Small intestine (tissue), 7 donors: Measurements from ENCODE around the gene SERTM2. TPM values are rescaled to one million over a fixed set of nuclear protein-coding genes. Genes with fewer than 3 reads are reported as not detected.

Experiments
- DNase-seq, 2 donors: peaks; one replicate each; pipeline versions ENCODE4 v3.0.0 to v3.0.0-alpha.2; 2013
- FAIRE-seq: peaks from 2 replicates; lab custom pipeline; 2012; peaks lifted over from hg19 to GRCh38; lab: Jason Lieb, UNC
- H3K27ac ChIP-seq, 3 donors: one replicate each; pipeline ENCODE4 v1.5.1; 2013; ENCODE audit warnings: low read length in 2 of 3, mild to moderate bottlenecking in 2 of 3, control low read depth in 1 of 3, inconsistent platforms in 1 of 3, low read depth in 1 of 3, moderate library complexity in 1 of 3
- H3K27me3 ChIP-seq, 3 donors: one replicate each; pipeline ENCODE4 v1.6.1; 2013; ENCODE audit warnings: low read length in 3 of 3, inconsistent platforms in 1 of 3; ENCODE audit not compliant: control insufficient read depth in 3 of 3, insufficient read depth in 3 of 3
- H3K36me3 ChIP-seq, 3 donors: one replicate each; pipeline ENCODE4 v1.6.1; 2013; ENCODE audit warnings: low read length in 3 of 3, inconsistent platforms in 1 of 3, low read depth in 1 of 3, mild to moderate bottlenecking in 1 of 3, moderate library complexity in 1 of 3; ENCODE audit not compliant: control insufficient read depth in 3 of 3, insufficient read depth in 2 of 3
- H3K4me1 ChIP-seq, 3 donors: one replicate each; pipeline ENCODE4 v1.6.1; 2013; ENCODE audit warnings: low read length in 2 of 3, inconsistent platforms in 1 of 3, low read depth in 1 of 3, mild to moderate bottlenecking in 1 of 3, moderate library complexity in 1 of 3; ENCODE audit not compliant: control insufficient read depth in 3 of 3, insufficient read depth in 2 of 3
- H3K4me3 ChIP-seq, 3 donors: one replicate each; pipeline ENCODE4 v1.5.1; 2013; ENCODE audit warnings: low read length in 3 of 3, control low read depth in 1 of 3, inconsistent platforms in 1 of 3, low read depth in 1 of 3, mild to moderate bottlenecking in 1 of 3, moderate library complexity in 1 of 3
- H3K9me3 ChIP-seq, 2 donors: one replicate each; pipeline ENCODE4 v1.6.1; 2013; ENCODE audit warnings: low read depth in 1 of 2, low read length in 1 of 2; ENCODE audit not compliant: control insufficient read depth in 2 of 2, insufficient read depth in 1 of 2
- WGBS, 3 donors: extraction: QIAGEN DNeasy Blood & Tissue Kit; methylation state at CpG; one replicate each; pipeline ENCODE4 v1.1.7; 2013; 5-methylcytosine and 5-hydroxymethylcytosine counted together
- polyA plus RNA-seq, 4 donors: library from polyadenylated mRNA; stranded (reverse) in 3 of 4; unstranded in 1 of 4; fragments of 200-250 nt in 3 of 4; fragments of 120-200 nt in 1 of 4; gene quantifications; one replicate each; pipeline versions ENCODE4 v1.2.1 to v1.2.3, GENCODE V29; 2013
- donor health status: healthy with polysubstance abuse.
- donor health status: control.
- donor health status: control.
- donor health status: Bipolar disorder and iron deficiency.
- donor health status: healthy.

The SERTM2 gene
- polyA plus RNA-seq, 4 donors, result 0.03 TPM; not detected in 2

DNA sequence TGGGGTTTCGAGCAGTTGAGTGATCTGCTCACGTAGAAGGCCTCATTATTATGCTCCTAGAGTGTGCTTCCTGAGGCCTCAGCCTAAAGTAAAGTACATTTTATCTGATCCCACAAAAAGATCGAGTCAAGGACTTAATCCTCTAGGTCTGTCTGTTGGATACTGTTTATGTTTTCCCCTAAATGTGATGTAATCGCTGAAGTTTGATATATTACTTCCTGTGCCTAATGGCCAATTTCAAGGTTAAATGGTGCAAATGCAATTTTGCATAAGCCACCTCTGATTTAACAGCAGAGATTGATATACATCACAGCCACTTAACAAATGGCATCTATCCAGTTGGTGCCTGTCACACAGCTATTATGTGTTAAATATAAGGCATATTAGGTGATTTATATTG, 19.4 kb upstream of the SERTM2 start:
- FAIRE-seq (no peak), DNase-seq (no peak)
- Histone ChIP-seq H3K27ac (no peak overlapping the region), H3K9me3 (no peaks in the 10 kb centered on the region), H3K4me3 (no peak overlapping the region), H3K27me3 (no peaks in the 10 kb centered on the region), H3K4me1 (no peaks in the 10 kb centered on the region), H3K36me3 (no peaks in the 10 kb centered on the region)
- 58 to 61% (median 60%) methylated on average over 4 of the region's 4 CpGs for WGBS, 3 donors

DNA sequence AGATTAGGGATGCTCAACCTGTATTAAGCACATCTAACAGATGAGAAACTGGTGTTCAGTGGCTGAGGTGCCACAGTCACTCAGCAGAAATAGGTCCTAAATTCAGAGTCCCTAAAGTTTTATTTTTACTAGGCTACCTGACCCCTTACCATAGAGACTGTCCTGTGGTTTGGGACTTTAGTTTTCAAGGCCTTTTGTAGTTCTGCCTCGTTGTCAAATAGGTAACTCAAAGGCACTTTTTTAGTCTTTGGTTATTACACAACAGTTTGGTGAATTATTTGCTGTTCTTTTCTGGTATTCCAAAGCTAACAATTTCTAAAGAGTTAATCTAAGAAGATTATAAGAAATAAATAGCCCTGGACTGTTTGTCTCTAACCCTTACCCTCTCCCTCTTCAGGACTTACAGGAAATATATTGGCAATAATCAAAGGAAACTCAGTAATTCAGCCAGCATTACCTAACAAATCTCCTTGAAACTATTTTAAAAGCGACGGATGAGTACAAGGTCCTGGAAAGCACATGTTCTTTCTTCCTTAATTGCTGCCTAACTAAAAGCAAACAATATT, 12.8 kb upstream of the SERTM2 start:
- no peak for DNase-seq
- Histone ChIP-seq H3K9me3 (no peaks in the 10 kb centered on the region), H3K4me1 (no peaks in the 10 kb centered on the region), H3K4me3 (no peak overlapping the region), H3K27me3 (no peaks in the 10 kb centered on the region), H3K27ac (no peak overlapping the region), H3K36me3 (no peaks in the 10 kb centered on the region)
- FAIRE-seq, result no peak
- 51 to 85% (median 62%) methylated on average over 3 of the region's 3 CpGs for WGBS, 3 donors

- H3K27ac ChIP-seq, result no peak overlapping the region
- DNase-seq (no peak), FAIRE-seq (no peak)
- no peaks in the 10 kb centered on the region for H3K36me3 ChIP-seq
- no peaks in the 10 kb centered on the region for H3K27me3 ChIP-seq
- no peaks in the 10 kb centered on the region for H3K4me1 ChIP-seq
- no peak overlapping the region for H3K4me3 ChIP-seq
- WGBS, 3 donors, result 44 to 67% (median 47%) methylated on average over 2 of the region's 2 CpGs
- no peaks in the 10 kb centered on the region for H3K9me3 ChIP-seq
These were observed 7.9 kb upstream of the SERTM2 start for GRCh38 chrX:111503485-111503993.

DNA sequence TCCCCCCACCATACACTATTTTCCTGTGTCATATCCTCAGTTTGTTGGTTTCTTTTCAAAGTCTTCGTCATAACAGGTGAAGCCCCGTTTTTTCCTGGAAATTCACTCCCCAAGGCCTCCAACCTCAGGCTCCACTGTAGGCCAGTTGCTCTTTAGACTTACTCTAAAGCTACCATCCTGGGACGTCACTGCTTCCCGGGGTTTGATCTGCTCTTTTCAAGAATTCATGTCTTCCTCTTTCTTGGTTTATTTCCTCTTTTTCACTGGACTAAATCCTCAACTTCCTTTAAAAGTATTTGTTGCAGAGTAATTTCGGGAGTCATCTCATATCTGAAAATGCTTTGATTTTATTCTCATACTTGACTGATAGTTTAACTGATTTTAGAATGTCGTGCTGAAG, 6.5 kb upstream of the SERTM2 start:
- WGBS, 3 donors, result 45 to 71% (median 61%) methylated on average over 6 of the region's 6 CpGs
- H3K36me3 ChIP-seq, result no peaks in the 10 kb centered on the region
- no peak overlapping the region for H3K27ac ChIP-seq
- no peak overlapping the region for H3K4me3 ChIP-seq
- no peaks in the 10 kb centered on the region for H3K4me1 ChIP-seq
- DNase-seq, result no peak
- H3K27me3 ChIP-seq, result no peaks in the 10 kb centered on the region
- no peak for FAIRE-seq
- H3K9me3 ChIP-seq, result no peaks in the 10 kb centered on the region

DNA sequence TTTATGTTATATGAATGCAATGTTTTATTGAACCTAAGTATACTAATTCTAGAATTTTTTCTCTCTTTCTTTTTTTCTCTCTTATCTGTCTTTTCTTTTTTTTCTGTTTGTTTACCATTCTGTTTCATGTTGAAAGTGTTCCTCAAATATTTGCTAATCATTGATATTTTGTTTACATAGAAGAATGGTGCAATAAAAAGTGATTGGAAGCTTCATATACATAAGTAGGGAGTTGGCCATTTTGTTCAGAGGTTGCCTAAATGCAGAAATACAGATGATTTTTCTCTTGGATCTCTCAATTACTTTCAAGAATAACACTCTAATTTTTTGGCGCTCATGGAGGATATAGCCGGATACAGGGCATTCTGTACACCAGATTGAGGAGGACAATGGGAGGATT, 5.7 kb upstream of the SERTM2 start:
- FAIRE-seq, result no peak
- Histone ChIP-seq H3K9me3 (no peaks in the 10 kb centered on the region), H3K4me1 (no peaks in the 10 kb centered on the region), H3K27me3 (no peaks in the 10 kb centered on the region), H3K4me3 (no peak overlapping the region), H3K36me3 (no peaks in the 10 kb centered on the region), H3K27ac (no peak overlapping the region)
- no peak for DNase-seq
- 76 to 89% (median 84%) methylated on average over 2 of the region's 2 CpGs for WGBS, 3 donors

GRCh38 chrX:111506826-111507225, 4.6 kb upstream of the SERTM2 start:
- Histone ChIP-seq H3K4me3 (no peak overlapping the region), H3K36me3 (no peaks in the 10 kb centered on the region), H3K9me3 (no peaks in the 10 kb centered on the region), H3K4me1 (no peaks in the 10 kb centered on the region), H3K27ac (no peak overlapping the region), H3K27me3 (no peaks in the 10 kb centered on the region)
- DNase-seq, result no peak
- WGBS, 3 donors, result 65 to 92% (median 76%) methylated on average over 1 of the region's 1 CpG
- FAIRE-seq, result no peak

DNA sequence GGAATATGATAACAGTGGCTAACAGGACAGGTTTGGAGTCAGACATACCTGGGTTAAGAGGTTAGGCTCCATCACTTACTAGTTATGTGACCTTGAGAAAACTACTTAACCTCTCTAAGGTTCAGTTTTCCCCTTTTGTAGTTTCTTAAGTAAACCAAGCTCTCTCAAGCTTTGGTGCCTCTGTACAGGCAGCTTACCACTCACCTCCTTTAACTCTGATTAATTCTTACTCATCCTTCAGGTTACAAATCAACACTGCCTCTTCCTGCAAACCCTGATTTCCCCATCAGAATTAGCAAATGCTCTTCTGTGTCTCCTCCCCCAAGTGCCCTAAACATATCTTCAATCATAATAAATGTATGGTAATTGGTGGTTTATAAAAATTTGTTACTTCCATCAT, 3.5 kb upstream of the SERTM2 start:
- Histone ChIP-seq H3K4me3 (no peak overlapping the region), H3K27me3 (no peaks in the 10 kb centered on the region), H3K27ac (no peak overlapping the region), H3K4me1 (no peaks in the 10 kb centered on the region), H3K9me3 (no peaks in the 10 kb centered on the region), H3K36me3 (no peaks in the 10 kb centered on the region)
- no peak for FAIRE-seq
- DNase-seq, result no peak

- H3K9me3 ChIP-seq, result no peaks in the 10 kb centered on the region
- H3K4me1 ChIP-seq, result no peaks in the 10 kb centered on the region
- H3K27ac ChIP-seq, result no peak overlapping the region
- no peak for DNase-seq
- no peaks in the 10 kb centered on the region for H3K36me3 ChIP-seq
- H3K4me3 ChIP-seq, result no peak overlapping the region
- H3K27me3 ChIP-seq, result peaks cover 0 to 3% (median 0%) of the 10 kb centered on the region in 3 donors
- no peak for FAIRE-seq
These were observed 3.9 kb downstream of the SERTM2 start for GRCh38 chrX:111515298-111515697.

DNA sequence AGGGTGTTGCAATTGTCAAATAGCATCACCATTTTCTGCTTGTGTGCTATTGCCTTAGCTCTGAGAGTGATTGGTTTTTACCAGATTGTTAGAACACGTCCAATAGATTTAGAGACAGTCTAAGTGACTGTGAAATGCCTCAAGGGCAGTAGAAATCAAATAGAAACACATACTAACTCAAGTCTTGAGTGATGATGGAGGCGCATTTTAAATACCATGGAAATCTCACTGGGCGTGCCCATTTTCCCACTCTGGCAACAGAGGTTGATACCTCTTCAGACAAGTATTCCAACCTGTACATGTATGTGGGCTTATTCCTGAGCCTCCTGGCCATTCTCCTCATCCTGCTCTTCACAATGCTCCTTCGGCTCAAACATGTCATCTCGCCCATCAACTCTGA, 7.2 kb downstream of the SERTM2 start:
- Histone ChIP-seq H3K9me3 (no peaks in the 10 kb centered on the region), H3K4me3 (no peak overlapping the region), H3K4me1 (no peaks in the 10 kb centered on the region), H3K27me3 (peaks cover 0 to 3% (median 0%) of the 10 kb centered on the region in 3 donors), H3K27ac (no peak overlapping the region), H3K36me3 (no peaks in the 10 kb centered on the region)
- WGBS, 3 donors, result 69 to 81% (median 74%) methylated on average over 5 of the region's 5 CpGs
- no peak for FAIRE-seq
- no peak for DNase-seq
